ENCODE results near the gene CTDSPL.

- TF ChIP-seq ZFP30 (CRISPR knock-in tag; IDR thresholded peaks at IDR 0.05) (no peak), RARB (CRISPR knock-in tag; IDR thresholded peaks at IDR 0.05) (no peak), OSR1 (CRISPR knock-in tag; IDR thresholded peaks at IDR 0.05) (no peak), PPARA (CRISPR knock-in tag; IDR thresholded peaks at IDR 0.05; ENCODE audit: borderline replicate concordance) (no peak), TCF4 (CRISPR knock-in tag; IDR thresholded peaks at IDR 0.05; ENCODE audit: borderline replicate concordance) (no peak), CSRNP3 (CRISPR knock-in tag; IDR thresholded peaks at IDR 0.05) (no peak), GLIS3 (CRISPR knock-in tag; IDR thresholded peaks at IDR 0.05) (no peak)
These were observed 37.5 kb downstream of the CTDSPL start for GRCh38 chr3:37899101-37899707.

All from SK-N-SH treated with all-trans-retinoic acid at 6 μM for 48 hours (cell line).